Activated CD4-positive, alpha-beta T cell treated with anti-CD3 and anti-CD28 coated beads, Interleukin-2, amount 10 ng/mL, durations not matched to agents 7 days and 5 days (primary cell): ENCODE data around the gene SV2A. TPM values are rescaled to one million over a fixed set of nuclear protein-coding genes. Genes with fewer than 3 reads are reported as not detected.

ENCODE experiments used
- total RNA-seq, 2 experiments: library from RNA; stranded (reverse); gene quantifications; one replicate each; pipeline ENCODE4 v1.2.3, GENCODE V29; 2021

SV2A gene
- total RNA-seq, 2 experiments from 2014 or later, result 7.5 to 7.7 TPM

Other genes with a start within 250 kb of the SV2A start
- gene FCGR1A, start 135.2 kb downstream of the SV2A start, total RNA-seq, result not detected
- 10 to 100 TPM; 20.3 to 20.6 TPM for gene BOLA1, start 18.3 kb downstream of the SV2A start, total RNA-seq
- gene SF3B4, start 10.0 kb upstream of the SV2A start, total RNA-seq, result 100 to 1,000 TPM in 1 of 2 experiments, 10 to 100 TPM in 1; 90.2 to 101 TPM
- gene MTMR11, start 19.0 kb upstream of the SV2A start, total RNA-seq, result 1 to 10 TPM; 2.1 to 2.8 TPM
- gene OTUD7B, start 92.9 kb upstream of the SV2A start, total RNA-seq, result 10 to 100 TPM in 1 of 2 experiments, 1 to 10 TPM in 1; 9.9 to 10.6 TPM
- gene VPS45, start 149.9 kb upstream of the SV2A start, total RNA-seq, result 10 to 100 TPM; 34.1 to 38.1 TPM
- gene PLEKHO1, start 232.1 kb upstream of the SV2A start, total RNA-seq, result 10 to 100 TPM; 65.6 to 67.7 TPM